Activated T-cell treated with anti-CD3 and anti-CD28 coated beads for 48 hours (primary cell): Measurements from ENCODE around the gene MPP1.

ENCODE experiments used
- DNase-seq: peaks from one replicate; pipeline ENCODE4 v3.0.0-alpha.2; 2020; ENCODE audit warnings: low read depth

The MPP1 gene

GRCh38 chrX:154775419-154776349 lies 29.6 kb downstream of the MPP1 start:
- no peak for DNase-seq

GRCh38 chrX:154774622-154775021 lies 30.7 kb downstream of the MPP1 start:
- DNase-seq = no peak

GRCh38 chrX:154762537-154763296 lies 42.6 kb downstream of the MPP1 start, which contains the start of gene DKC1:
TSS of gene DKC1 (plus strand) at chrX:154762864. CDS start at chrX:154762966, 102 bp downstream.
- peak; percentile 94 for DNase-seq

- DNase-seq = no peak
Observed at GRCh38 chrX:154761977-154762536, 43.2 kb downstream of the MPP1 start.

- DNase-seq = no peak
Observed at GRCh38 chrX:154758696-154759095, 46.6 kb downstream of the MPP1 start.

- DNase-seq = no peak
Observed at GRCh38 chrX:154751669-154752271, 53.5 kb downstream of the MPP1 start.

- DNase-seq = no peak
Observed at GRCh38 chrX:154751203-154751668, 54.0 kb downstream of the MPP1 start.

GRCh38 chrX:154750301-154751202 lies 54.7 kb downstream of the MPP1 start, which contains the start of gene GAB3:
TSS of gene GAB3 (minus strand) at chrX:154751077. CDS start at chrX:154751025, 52 bp downstream.
- peak; percentile 30 for DNase-seq

- DNase-seq = no peak
Observed at GRCh38 chrX:154749856-154750255, 55.4 kb downstream of the MPP1 start.

- DNase-seq = no peak
Observed at GRCh38 chrX:154748712-154749339, 56.5 kb downstream of the MPP1 start.

- no peak for DNase-seq
Observed at GRCh38 chrX:154742613-154743012, 62.7 kb downstream of the MPP1 start.

GRCh38 chrX:154739952-154740465 lies 65.3 kb downstream of the MPP1 start:
- DNase-seq = no peak

- no peak for DNase-seq
Observed at GRCh38 chrX:154738011-154738738, 67.1 kb downstream of the MPP1 start.

GRCh38 chrX:154737136-154737535 lies 68.1 kb downstream of the MPP1 start:
- DNase-seq = no peak

- DNase-seq = no peak
Observed at GRCh38 chrX:154735695-154736393, 69.4 kb downstream of the MPP1 start.

GRCh38 chrX:154734061-154734781 lies 71.1 kb downstream of the MPP1 start:
- DNase-seq = no peak

- DNase-seq = no peak
Observed at GRCh38 chrX:154733066-154733425, 72.2 kb downstream of the MPP1 start.

GRCh38 chrX:154732421-154733065 lies 72.7 kb downstream of the MPP1 start:
- no peak for DNase-seq
